NT2/D1 (cell line): ENCODE data around the gene INPP4B.

Experiments
- SUZ12 ChIP-seq: IDR thresholded peaks from 2 replicates; pipeline ENCODE4 v1.6.1; 2011; ENCODE audit not compliant: insufficient read length, insufficient read depth; ENCODE audit errors: extremely low read depth
- YY1 ChIP-seq: IDR thresholded peaks from 2 replicates; pipeline ENCODE4 v1.6.1; 2011; ENCODE audit not compliant: insufficient read length, insufficient read depth
- ZNF274 ChIP-seq: IDR thresholded peaks from 2 replicates; pipeline ENCODE4 v1.6.1; 2011; ENCODE audit warnings: mild to moderate bottlenecking, low read depth, low read length

DNA sequence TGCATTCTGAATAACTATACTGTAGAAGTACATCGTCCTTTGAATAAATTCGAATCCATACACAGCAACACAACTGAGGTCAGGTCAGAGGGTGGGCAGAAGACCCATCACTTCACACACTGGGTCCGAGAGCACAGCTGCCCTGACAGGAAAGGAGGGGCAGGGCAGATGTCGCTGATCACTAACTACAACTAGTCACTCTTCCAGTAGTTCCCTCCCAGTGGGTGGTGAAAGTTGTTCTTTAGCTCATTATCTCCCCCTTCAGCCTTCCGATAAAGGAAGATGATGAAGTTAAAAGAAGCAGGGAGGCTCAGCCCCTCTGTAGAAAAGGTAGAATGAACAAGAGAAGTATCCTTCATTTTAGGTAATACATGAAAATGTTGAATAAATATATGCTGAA, 278.9 kb downstream of the INPP4B start:
- no peak for TF ChIP-seq ZNF274
- no peak for TF ChIP-seq SUZ12
- no peak for TF ChIP-seq YY1
